PC-3 (cell line): Measurements from ENCODE around the gene CELF6. TPM values are rescaled to one million over a fixed set of nuclear protein-coding genes. Genes with fewer than 3 reads are reported as not detected.

Experiments used
- ATAC-seq: fragments of 200-7000 bp; cut with Tn5 transposase; 2 replicates; pipeline ENCODE4 v1.9.1; 2020; ENCODE audit warnings: mild to moderate bottlenecking, moderate library complexity
- Bru-seq: library from RNA; stranded (reverse); fragments of 400-500 nt; gene quantifications from one replicate; lab custom pipeline; 2021; lab: Mats Ljungman, UMichigan
- BruChase-seq, 2 experiments: library from RNA; stranded (reverse); fragments of 400-500 nt; gene quantifications; one replicate each; lab custom pipeline; 2021; lab: Mats Ljungman, UMichigan
- BruUV-seq: library from RNA; stranded (reverse); fragments of 400-500 nt; replicated peaks from 2 replicates; lab custom pipeline; 2021; lab: Mats Ljungman, UMichigan
- CTCF ChIA-PET: fragments of 300-600 bp; sonication (Branson Sonifier 250); formaldehyde crosslinking; loops from one replicate; lab custom pipeline; 2022; ENCODE audit warnings: antibody characterized with exemption; lab: Charles Lee
- POLR2A ChIA-PET: fragments of 300-600 bp; sonication (Branson Sonifier 250); formaldehyde crosslinking; loops from one replicate; lab custom pipeline; 2022; ENCODE audit warnings: antibody characterized with exemption; ENCODE audit not compliant: unreplicated experiment; lab: Charles Lee
- DNase-seq: peaks from one replicate; pipeline ENCODE4 v3.0.0-alpha.2; 2015
- H2AFZ ChIP-seq: fragments of 300-600 bp; sonication (generic); 2 replicates; pipeline ENCODE4 v1.6.0; 2016; ENCODE audit warnings: antibody characterized with exemption, low read length
- H3F3A ChIP-seq: fragments of 300-600 bp; sonication (generic); one replicate; pipeline ENCODE4 v1.6.0; 2017; ENCODE audit warnings: antibody characterized with exemption, low read length, control low read depth, mild to moderate bottlenecking; ENCODE audit not compliant: unreplicated experiment
- H3K27ac ChIP-seq: fragments of 300-600 bp; sonication (generic); 2 replicates; pipeline ENCODE4 v1.5.1; 2016; ENCODE audit warnings: mild to moderate bottlenecking, low read length
- H3K27me3 ChIP-seq: fragments of 300-600 bp; sonication (generic); 2 replicates; pipeline ENCODE4 v1.6.1; 2016; ENCODE audit warnings: low read length, mixed read lengths
- H3K36me3 ChIP-seq: fragments of 300-600 bp; sonication (generic); 2 replicates; pipeline ENCODE4 v1.6.1; 2016; ENCODE audit warnings: low read depth, mixed run types, low read length, mixed read lengths
- H3K4me1 ChIP-seq: fragments of 300-600 bp; sonication (generic); 2 replicates; pipeline ENCODE4 v1.5.1; 2016; ENCODE audit warnings: low read length; ENCODE audit not compliant: insufficient read depth
- H3K4me2 ChIP-seq: fragments of 300-600 bp; sonication (generic); 2 replicates; pipeline ENCODE4 v1.6.0; 2016; ENCODE audit warnings: low read length
- H3K4me3 ChIP-seq: fragments of 300-600 bp; sonication (generic); 2 replicates; pipeline ENCODE4 v1.5.1; 2016; ENCODE audit warnings: mild to moderate bottlenecking, low read length, mixed read lengths
- H3K79me2 ChIP-seq: fragments of 300-600 bp; sonication (generic); 2 replicates; pipeline ENCODE4 v1.6.1; 2017; ENCODE audit warnings: low read length, mixed read lengths
- H3K9ac ChIP-seq: fragments of 300-600 bp; sonication (generic); 2 replicates; pipeline ENCODE4 v1.6.0; 2016; ENCODE audit warnings: mild to moderate bottlenecking, low read length
- H3K9me2 ChIP-seq: fragments of 300-600 bp; sonication (generic); replicated peaks from 2 replicates; pipeline ENCODE4 v1.6.1; 2016; ENCODE audit warnings: mixed run types, low read length, mixed read lengths
- H3K9me3 ChIP-seq: fragments of 300-600 bp; sonication (generic); 2 replicates; pipeline ENCODE4 v1.6.1; 2016; ENCODE audit warnings: low read length, mixed read lengths
- H4K20me1 ChIP-seq: fragments of 300-600 bp; sonication (generic); 2 replicates; pipeline ENCODE4 v1.6.1; 2016; ENCODE audit warnings: low read length, mixed read lengths
- CTCF ChIP-seq: fragments of 300-600 bp; sonication (generic); conservative IDR thresholded peaks from 2 replicates; pipeline ENCODE4 v1.5.1; 2017; ENCODE audit warnings: antibody characterized with exemption, low read depth, mild to moderate bottlenecking, low read length
- EZH2 ChIP-seq: fragments of 300-600 bp; sonication (generic); IDR thresholded peaks from one replicate; pipeline ENCODE4 v1.6.1; 2017; ENCODE audit warnings: antibody characterized with exemption, mild to moderate bottlenecking, low read length; ENCODE audit not compliant: unreplicated experiment
- EZH2phosphoT487 ChIP-seq: fragments of 300-600 bp; sonication (generic); IDR thresholded peaks from 2 replicates; pipeline ENCODE4 v1.6.1; 2018; ENCODE audit warnings: mild to moderate bottlenecking, antibody characterized with exemption, low read length, borderline replicate concordance
- intact Hi-C: fragments of 100-400 bp; cut with micrococcal nuclease; formaldehyde crosslinking; loops from 2 replicates; pipeline ENCODE4 v1.9.0; 2023
- long read RNA-seq: library from polyadenylated mRNA; unstranded; transcript quantifications from one replicate; pipeline ENCODE4 v2.0.0, GENCODE V29; 2021; ENCODE audit not compliant: unreplicated experiment
- total RNA-seq: library from RNA; depleted of rRNA; stranded (reverse); fragments of >200 nt; gene quantifications from 2 replicates; pipeline ENCODE4 v1.2.3, GENCODE V29; 2014; rRNA removed

The CELF6 gene
- total RNA-seq (not detected in 2 replicates), Bru-seq, nascent RNA (not detected), BruChase-seq, experiment 1, labeled RNA remaining after a 6-hour chase (not detected), BruChase-seq, experiment 2, labeled RNA remaining after a 2-hour chase (not detected)
- long read RNA-seq: 0 reads

GRCh38 chr15:72319985-72320671 is at the start of gene CELF6:
TSS of gene CELF6 (minus strand) at chr15:72320157. CDS start at chr15:72319874, 283 bp downstream.
- no peaks in the 10 kb centered on the region for H3K79me2 ChIP-seq
- TF ChIP-seq CTCF: no peak
- TF ChIP-seq EZH2phosphoT487: no peak
- no peak for TF ChIP-seq EZH2
- BruUV-seq: no TSS peak
- no peaks in the 10 kb centered on the region for H3F3A ChIP-seq
- no peak within 1 kb of the TSS for H3K9ac ChIP-seq
- intact Hi-C loops: no loop called here
- no peak within 1 kb of the TSS for H3K27ac ChIP-seq
- peak within 1 kb of the TSS; percentile 63 for H3K4me3 ChIP-seq
- H3K36me3 ChIP-seq: no peaks in the 10 kb centered on the region
- no peaks in the 10 kb centered on the region for H3K9me2 ChIP-seq
- ChIA-PET POLR2A (no interaction called here), CTCF (no interaction called here)
- no peaks in the 10 kb centered on the region for H4K20me1 ChIP-seq
- peak within 1 kb of the TSS; percentile 65 for H2AFZ ChIP-seq
- H3K4me1 ChIP-seq: no peaks in the 10 kb centered on the region
- H3K27me3 ChIP-seq: peaks cover 4% of the 10 kb centered on the region; the same call in 1 of the 2 replicates
- peak within 1 kb of the TSS; percentile 69 for H3K4me2 ChIP-seq
- H3K9me3 ChIP-seq: no peaks in the 10 kb centered on the region
- peak; percentile 42 for DNase-seq
- peak; percentile 65 for ATAC-seq

- DNase-seq (no peak), ATAC-seq (no peak)
- TF ChIP-seq EZH2phosphoT487 (no peak), EZH2 (no peak), CTCF (no peak)
- Histone ChIP-seq H3F3A (no peaks in the 10 kb centered on the region), H3K4me2 (no peak overlapping the region), H3K9ac (no peak overlapping the region), H3K79me2 (no peaks in the 10 kb centered on the region), H3K4me3 (no peak overlapping the region), H3K36me3 (no peaks in the 10 kb centered on the region), H3K4me1 (no peaks in the 10 kb centered on the region), H3K9me2 (no peaks in the 10 kb centered on the region), H2AFZ (no peak overlapping the region), H4K20me1 (no peaks in the 10 kb centered on the region), H3K27me3 (no peaks in the 10 kb centered on the region), H3K9me3 (no peaks in the 10 kb centered on the region), H3K27ac (no peak overlapping the region)
- no TSS peak for BruUV-seq
- ChIA-PET CTCF (no interaction called here), POLR2A (no interaction called here)
- intact Hi-C loops: no loop called here
Measured at GRCh38 chr15:72368899-72369298, 48.9 kb upstream of the CELF6 start.

- H3K27me3 ChIP-seq: no peaks in the 10 kb centered on the region
- no peaks in the 10 kb centered on the region for H3K4me1 ChIP-seq
- ChIA-PET POLR2A (no interaction called here), CTCF (no interaction called here)
- no peaks in the 10 kb centered on the region for H4K20me1 ChIP-seq
- H2AFZ ChIP-seq: no peak overlapping the region
- no peak overlapping the region for H3K4me2 ChIP-seq
- no peaks in the 10 kb centered on the region for H3F3A ChIP-seq
- H3K27ac ChIP-seq: no peak overlapping the region
- TF ChIP-seq EZH2phosphoT487 (no peak), CTCF (no peak), EZH2 (no peak)
- DNase-seq (no peak), ATAC-seq (no peak)
- no peak overlapping the region for H3K9ac ChIP-seq
- H3K36me3 ChIP-seq: no peaks in the 10 kb centered on the region
- H3K9me3 ChIP-seq: no peaks in the 10 kb centered on the region
- intact Hi-C loops: no loop called here
- no TSS peak for BruUV-seq
- no peaks in the 10 kb centered on the region for H3K79me2 ChIP-seq
- no peak overlapping the region for H3K4me3 ChIP-seq
- H3K9me2 ChIP-seq: no peaks in the 10 kb centered on the region
Measured at GRCh38 chr15:72368325-72368724, 48.4 kb upstream of the CELF6 start.
